ENCODE measurements around the gene PRCP. TPM values are rescaled to one million over a fixed set of nuclear protein-coding genes. Genes with fewer than 3 reads are reported as not detected.

The PRCP gene
- total and polyA plus RNA-seq, 11 donors: 21.2 to 99.4 (median 44.0) TPM

DNA sequence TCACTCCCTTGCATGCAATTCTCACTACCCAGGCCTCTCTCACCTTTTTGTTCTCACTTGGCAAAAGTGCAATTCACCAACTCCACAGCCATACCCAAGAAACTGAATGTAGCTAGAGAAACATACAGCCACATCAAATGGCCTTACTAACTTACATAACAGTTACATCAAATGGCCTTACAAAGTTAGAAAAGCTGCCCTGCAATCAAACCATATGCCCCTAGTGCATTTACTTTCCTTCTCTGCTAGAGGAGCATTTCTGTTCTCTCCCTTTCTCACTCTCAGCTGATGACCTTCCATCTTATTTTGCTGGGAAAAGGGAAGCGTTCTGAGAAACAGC, 10.3 kb downstream of the PRCP start:
- TF ChIP-seq, protein P1, sequence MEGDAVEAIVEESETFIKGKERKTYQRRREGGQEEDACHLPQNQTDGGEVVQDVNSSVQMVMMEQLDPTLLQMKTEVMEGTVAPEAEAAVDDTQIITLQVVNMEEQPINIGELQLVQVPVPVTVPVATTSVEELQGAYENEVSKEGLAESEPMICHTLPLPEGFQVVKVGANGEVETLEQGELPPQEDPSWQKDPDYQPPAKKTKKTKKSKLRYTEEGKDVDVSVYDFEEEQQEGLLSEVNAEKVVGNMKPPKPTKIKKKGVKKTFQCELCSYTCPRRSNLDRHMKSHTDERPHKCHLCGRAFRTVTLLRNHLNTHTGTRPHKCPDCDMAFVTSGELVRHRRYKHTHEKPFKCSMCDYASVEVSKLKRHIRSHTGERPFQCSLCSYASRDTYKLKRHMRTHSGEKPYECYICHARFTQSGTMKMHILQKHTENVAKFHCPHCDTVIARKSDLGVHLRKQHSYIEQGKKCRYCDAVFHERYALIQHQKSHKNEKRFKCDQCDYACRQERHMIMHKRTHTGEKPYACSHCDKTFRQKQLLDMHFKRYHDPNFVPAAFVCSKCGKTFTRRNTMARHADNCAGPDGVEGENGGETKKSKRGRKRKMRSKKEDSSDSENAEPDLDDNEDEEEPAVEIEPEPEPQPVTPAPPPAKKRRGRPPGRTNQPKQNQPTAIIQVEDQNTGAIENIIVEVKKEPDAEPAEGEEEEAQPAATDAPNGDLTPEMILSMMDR (IDR thresholded peaks at IDR 0.05): no peak
- H3K4me3 ChIP-seq: peak overlapping the region in 5 of 12 donors; percentile 2 to 49 (median 11)

DNA sequence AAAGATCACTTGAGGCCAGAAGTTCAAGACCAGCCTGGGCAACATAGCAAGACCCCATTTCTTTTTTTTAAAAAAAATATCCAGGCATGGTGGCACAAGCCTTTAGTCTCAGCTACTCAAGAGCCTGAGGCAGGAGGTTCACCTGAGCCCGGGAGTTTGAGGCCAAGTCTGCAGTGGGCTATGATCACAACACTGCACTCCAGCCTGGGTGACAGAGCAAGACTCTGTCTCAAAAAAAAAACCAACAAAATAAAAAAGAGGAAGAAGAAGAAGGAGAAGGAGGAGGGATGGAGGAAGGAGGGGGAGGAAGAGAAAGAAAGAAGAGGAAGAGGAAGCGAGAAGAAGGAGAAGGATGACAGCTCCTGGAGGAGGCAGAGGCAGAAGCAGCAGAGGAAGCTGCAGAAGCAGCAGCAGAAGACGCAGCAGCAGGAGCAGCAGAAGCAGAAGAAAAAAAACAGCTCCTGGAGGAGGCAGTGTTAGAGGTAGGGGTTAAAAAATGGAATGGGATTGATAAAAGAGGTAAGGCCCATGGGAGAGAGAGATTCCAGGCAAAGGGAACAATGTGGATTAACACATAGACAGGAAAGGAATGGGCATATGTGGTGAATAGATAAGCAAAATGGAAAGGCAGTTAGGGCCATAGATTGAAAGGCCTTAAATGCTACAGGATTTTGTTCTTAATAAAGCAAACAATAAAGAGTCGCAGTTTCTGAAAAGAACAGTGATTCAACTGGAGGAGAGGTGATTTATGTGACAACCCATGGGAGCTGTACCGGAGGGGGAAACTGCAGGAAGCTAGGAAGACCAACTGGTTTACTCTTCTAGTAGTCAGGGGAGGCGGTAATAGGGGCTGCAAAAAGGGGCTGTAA, 10.9 kb downstream of the PRCP start:
- Histone ChIP-seq H3K27me3 (no peaks in the 10 kb centered on the region), H3K9me3 (no peaks in the 10 kb centered on the region), H3K4me1 (peaks cover 0 to 58% (median 22%) of the 10 kb centered on the region in 12 donors), H3K4me3 (peak overlapping the region in 6 of 12 donors; percentile 2 to 49 (median 10)), H3K36me3 (no peaks in the 10 kb centered on the region), H3K27ac (peak overlapping the region in 3 of 12 donors; percentile 1 to 79 (median 14))
- ATAC-seq (peak; percentile 20 to 69 (median 45)), DNase-seq (peak in 1 of 5 donors; percentile 33)
- intact Hi-C loops (cut with DNase I): no loop called here
- 56 to 65% (median 59%) methylated on average over 6 of the region's 6 CpGs for WGBS, 4 donors
- TF ChIP-seq POLR2A (IDR thresholded peaks at IDR 0.05): no peak
- TF ChIP-seq, protein P1 (IDR thresholded peaks at IDR 0.05): no peak

More for the DNA sequence above, 10.3 kb downstream of the PRCP start:
- Histone ChIP-seq H3K9me3 (no peaks in the 10 kb centered on the region), H3K36me3 (no peaks in the 10 kb centered on the region), H3K27me3 (no peaks in the 10 kb centered on the region), H3K27ac (peak overlapping the region in 6 of 12 donors; percentile 1 to 79 (median 6)), H3K4me1 (peaks cover 0 to 54% (median 17%) of the 10 kb centered on the region in 12 donors)
- intact Hi-C loops (cut with DNase I): no loop called here
- 66 to 80% (median 79%) methylated on average over 1 of the region's 1 CpG for WGBS, 4 donors
- ATAC-seq (no peak), DNase-seq (no peak)

GRCh38 chr11:82883853-82884252, 16.4 kb downstream of the PRCP start:
- peak in 3 of 5 donors; percentile 29 to 42 (median 33) for DNase-seq
- H3K4me1 ChIP-seq: peaks cover 0 to 39% (median 18%) of the 10 kb centered on the region in 12 donors
- intact Hi-C loops (cut with DNase I): no loop called here

More at GRCh38 chr11:82883853-82884252, 16.4 kb downstream of the PRCP start:
- ATAC-seq: peak; percentile 78 to 98 (median 91)
- 17 to 49% (median 43%) methylated on average over 3 of the region's 3 CpGs for WGBS, 4 donors
- Histone ChIP-seq H3K36me3 (no peaks in the 10 kb centered on the region), H3K27me3 (no peaks in the 10 kb centered on the region), H3K9me3 (peaks cover 0 to 7% (median 0%) of the 10 kb centered on the region in 12 donors), H3K4me3 (no peak overlapping the region), H3K27ac (peak overlapping the region in 8 of 12 donors; percentile 15 to 65 (median 50))
- TF ChIP-seq, protein P1 (IDR thresholded peaks at IDR 0.05): no peak
